ENCODE results near the gene DNAH9.

- TF ChIP-seq, protein P1, sequence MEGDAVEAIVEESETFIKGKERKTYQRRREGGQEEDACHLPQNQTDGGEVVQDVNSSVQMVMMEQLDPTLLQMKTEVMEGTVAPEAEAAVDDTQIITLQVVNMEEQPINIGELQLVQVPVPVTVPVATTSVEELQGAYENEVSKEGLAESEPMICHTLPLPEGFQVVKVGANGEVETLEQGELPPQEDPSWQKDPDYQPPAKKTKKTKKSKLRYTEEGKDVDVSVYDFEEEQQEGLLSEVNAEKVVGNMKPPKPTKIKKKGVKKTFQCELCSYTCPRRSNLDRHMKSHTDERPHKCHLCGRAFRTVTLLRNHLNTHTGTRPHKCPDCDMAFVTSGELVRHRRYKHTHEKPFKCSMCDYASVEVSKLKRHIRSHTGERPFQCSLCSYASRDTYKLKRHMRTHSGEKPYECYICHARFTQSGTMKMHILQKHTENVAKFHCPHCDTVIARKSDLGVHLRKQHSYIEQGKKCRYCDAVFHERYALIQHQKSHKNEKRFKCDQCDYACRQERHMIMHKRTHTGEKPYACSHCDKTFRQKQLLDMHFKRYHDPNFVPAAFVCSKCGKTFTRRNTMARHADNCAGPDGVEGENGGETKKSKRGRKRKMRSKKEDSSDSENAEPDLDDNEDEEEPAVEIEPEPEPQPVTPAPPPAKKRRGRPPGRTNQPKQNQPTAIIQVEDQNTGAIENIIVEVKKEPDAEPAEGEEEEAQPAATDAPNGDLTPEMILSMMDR (IDR thresholded peaks at IDR 0.05) = no peak
- no peak for TF ChIP-seq EZH2 (IDR thresholded peaks at IDR 0.05; ENCODE audit: borderline replicate concordance, insufficient read depth, low read depth, low read length, poor library complexity, severe bottlenecking)
Measured at GRCh38 chr17:11768981-11769380, 170.7 kb downstream of the DNAH9 start.
